GM19372 (cell line): ENCODE measurements around the gene YOD1.

Source experiments
- ATAC-seq: cut with Tn5 transposase; IDR thresholded peaks from one replicate; pipeline ENCODE4 v1.9.1; 2021; ENCODE audit warnings: mild to moderate bottlenecking, low read depth, moderate library complexity; ENCODE audit not compliant: unreplicated experiment

YOD1 gene

DNA sequence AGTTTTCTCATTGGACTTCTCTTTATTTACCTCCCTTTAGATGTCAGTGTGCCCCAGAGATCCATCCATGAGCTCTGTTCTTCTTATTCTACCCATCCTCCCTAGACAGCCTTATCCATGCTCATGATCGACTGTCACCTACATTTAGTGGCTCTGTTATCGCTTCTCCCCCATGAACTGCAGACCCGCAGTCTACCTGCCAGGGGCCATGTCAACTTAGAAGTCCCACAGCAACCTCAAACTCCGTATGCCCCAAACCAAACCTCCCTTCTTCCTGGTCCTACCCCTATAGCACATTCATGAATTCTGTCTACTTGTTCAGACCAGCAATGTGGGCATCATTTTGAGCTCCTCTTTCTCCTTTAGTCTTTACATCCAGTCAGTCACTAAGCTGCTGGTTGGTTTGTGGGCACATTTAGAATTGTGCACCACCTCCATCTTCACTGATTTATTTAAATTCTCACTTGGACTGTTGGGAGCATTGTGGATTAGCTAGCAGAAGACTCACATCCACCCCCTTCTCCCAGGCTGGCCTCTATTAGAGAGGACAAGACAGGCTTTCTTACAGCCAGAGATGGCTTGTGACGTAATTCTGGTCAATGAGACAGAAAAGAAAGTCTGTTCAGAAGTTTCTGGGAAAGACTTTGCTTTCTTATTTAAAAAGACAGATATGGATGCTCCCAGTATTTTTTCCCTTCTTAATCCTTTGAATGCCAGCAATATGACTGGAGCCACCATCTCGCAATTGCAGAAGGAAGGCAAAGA lies 37.5 kb downstream of the YOD1 start:
- ATAC-seq, result no peak

DNA sequence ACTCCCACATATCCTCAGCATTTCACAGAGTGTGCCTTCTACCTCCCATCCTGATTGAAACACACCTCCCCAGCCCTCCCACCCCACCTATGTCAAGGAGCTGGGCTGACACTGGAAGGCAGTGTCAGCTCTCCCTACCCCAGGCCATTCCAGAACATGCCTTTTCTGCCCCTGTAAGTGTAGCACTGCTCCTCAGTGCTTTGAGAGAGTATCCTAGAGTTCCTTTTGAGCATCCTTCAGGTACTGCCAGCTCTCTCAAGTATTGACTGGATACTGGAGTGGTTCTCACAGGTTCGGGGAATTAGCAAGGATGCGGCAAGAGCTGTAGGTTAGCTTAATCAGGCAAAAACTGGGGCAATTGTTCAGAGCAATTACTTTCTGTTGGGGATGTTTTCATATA lies 40.3 kb downstream of the YOD1 start:
- ATAC-seq, result no peak

DNA sequence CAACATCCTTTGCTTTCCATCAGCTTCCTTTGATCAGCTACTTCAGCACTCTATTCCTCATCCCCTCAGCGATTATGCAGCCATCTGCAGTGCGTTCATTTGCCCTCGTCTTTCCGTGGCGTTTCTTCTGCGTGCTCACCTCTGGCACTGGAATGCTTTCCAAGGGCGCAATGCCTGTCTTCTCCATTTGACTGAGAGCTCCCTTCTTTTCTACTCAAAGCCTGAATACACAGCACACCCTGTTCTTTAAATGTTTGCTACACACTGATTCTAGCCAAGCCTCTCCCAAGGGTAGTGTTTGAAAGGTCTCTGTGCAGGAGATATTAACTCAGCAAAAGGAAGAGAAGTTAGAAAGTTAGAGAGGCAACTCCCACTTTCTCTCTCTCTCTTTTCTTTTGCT lies 41.1 kb downstream of the YOD1 start:
- ATAC-seq, result no peak

GRCh38 chr1:207009182-207009850 lies 41.7 kb downstream of the YOD1 start:
- no peak for ATAC-seq

DNA sequence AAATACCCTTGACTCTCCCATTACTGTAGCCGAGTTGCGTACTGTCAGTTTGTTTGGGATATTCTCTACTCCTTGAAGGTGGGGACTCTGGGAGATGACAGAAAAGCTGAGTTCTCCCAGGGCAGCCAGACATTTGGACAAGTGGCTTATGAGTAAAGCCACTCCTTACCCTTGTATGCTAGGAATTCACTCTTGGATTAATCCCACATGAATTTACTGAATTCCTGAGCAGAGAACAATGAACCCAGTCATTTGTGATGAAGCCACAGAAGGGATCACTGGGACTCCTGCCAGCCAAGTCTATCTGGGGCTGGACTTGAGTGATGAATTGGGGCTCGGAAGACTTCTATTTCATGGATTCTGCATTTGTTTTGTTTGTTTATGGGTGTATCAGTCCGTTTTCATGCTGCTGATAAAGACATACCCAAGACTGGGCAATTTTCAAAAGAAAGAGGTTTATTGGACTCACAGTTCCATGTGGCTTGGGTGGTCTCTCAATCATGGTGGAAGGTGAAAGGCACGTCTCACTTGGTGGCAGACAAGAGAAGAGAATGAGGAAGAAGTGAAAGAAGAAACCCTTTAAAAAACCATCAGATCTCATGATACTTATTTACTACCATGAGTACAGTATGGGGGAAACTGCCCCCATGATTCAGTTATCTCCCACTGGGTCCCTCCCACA lies 43.5 kb downstream of the YOD1 start:
- ATAC-seq, result no peak

DNA sequence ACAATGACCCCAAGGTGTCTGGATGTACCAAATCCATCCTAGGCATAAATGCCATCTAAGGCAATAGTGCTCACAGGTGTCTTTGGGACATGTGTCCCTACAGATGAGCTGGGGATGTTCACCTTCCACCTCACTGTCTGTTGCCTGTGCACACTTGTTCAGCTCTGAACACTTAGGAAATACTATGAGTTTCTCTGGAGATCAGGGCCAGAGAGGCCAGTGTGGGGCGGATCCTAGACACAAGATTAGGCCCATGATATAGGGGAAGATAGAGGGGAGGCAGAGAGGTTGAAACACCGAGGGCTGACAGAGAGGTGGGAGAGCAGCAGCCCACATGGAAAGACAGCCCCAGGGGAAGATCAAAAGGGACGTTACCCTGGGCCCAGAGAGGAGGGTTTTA lies 44.1 kb downstream of the YOD1 start:
- ATAC-seq, result no peak

GRCh38 chr1:207006083-207006482 lies 44.9 kb downstream of the YOD1 start:
- no peak for ATAC-seq

- ATAC-seq, result no peak
These were observed 45.8 kb downstream of the YOD1 start for GRCh38 chr1:207004931-207005830.

DNA sequence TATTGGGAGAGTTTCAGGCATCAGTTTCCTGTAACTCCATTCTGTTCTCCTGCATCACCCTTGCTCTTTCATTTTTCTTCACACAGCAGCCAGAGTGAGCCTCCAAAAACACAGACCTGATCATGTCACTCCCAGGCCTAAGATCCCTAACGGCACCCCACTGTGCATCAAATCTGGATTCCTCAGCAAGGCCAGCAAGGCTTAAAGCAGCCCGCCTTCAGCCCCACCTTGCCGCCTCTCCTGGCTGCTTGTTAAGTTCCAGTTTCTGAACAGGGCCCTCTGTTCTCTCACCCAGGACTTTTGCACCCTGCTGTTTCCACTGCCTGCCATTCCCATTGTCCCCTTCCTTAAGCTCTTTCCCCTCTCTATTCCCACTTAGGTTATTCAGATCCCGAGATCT lies 47.8 kb downstream of the YOD1 start:
- no peak for ATAC-seq

GRCh38 chr1:207002724-207003146 lies 48.3 kb downstream of the YOD1 start:
- ATAC-seq, result no peak

- ATAC-seq, result no peak
These were observed 49.3 kb downstream of the YOD1 start for GRCh38 chr1:207001492-207002245.

GRCh38 chr1:207000651-207001291 lies 50.2 kb downstream of the YOD1 start:
- ATAC-seq, result no peak

- ATAC-seq, result no peak
These were observed 52.2 kb downstream of the YOD1 start for GRCh38 chr1:206998816-206999215.
